ENCODE results near the gene CXCL8. TPM values are rescaled to one million over a fixed set of nuclear protein-coding genes. Genes with fewer than 3 reads are reported as not detected.
A peak's percentile ranks its signal among the peaks of the same experiment; 100 is the strongest.

CXCL8 gene
- total and polyA plus RNA-seq, 4 donors = 0.33 to 3.8 (median 1.1) TPM

DNA sequence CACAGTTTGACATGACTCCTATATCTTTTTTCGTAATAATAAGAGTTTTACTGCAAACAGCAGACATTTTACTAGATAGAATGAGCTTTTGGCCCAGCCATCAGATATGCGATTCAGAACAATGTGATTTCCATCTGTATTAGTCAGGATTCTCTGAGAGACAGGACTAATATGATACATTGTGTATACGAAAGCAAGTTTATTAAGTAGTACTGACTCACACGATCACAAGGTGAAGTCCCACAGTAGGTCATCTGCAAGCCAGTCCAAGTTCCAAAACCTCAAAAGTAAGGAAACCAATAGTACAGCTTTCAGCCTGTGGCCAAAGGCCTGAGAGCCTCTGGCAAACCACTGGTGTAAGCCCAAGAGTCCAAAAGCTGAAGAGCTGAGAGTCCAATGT lies 24.1 kb downstream of the CXCL8 start:
- H3K36me3 ChIP-seq (ENCODE audit: control insufficient read depth in 4 of 4, insufficient read depth in 3 of 4, low read depth in 1 of 4, low read length in 3 of 4) = no peaks in the 10 kb centered on the region
- no peak overlapping the region for H3K27ac ChIP-seq (ENCODE audit: low read depth in 1 of 2, low read length in 2 of 2)
- 86% methylated on average over 4 of the region's 4 CpGs for WGBS
- no peak overlapping the region for H3K4me3 ChIP-seq (ENCODE audit: low read depth in 1 of 3, low read length in 3 of 3)
- DNase-seq (ENCODE audit: low spot score) = no peak
- H3K9ac ChIP-seq (ENCODE audit: low read depth in 1 of 2, low read length in 2 of 2) = no peak overlapping the region
- TF ChIP-seq, protein P1, sequence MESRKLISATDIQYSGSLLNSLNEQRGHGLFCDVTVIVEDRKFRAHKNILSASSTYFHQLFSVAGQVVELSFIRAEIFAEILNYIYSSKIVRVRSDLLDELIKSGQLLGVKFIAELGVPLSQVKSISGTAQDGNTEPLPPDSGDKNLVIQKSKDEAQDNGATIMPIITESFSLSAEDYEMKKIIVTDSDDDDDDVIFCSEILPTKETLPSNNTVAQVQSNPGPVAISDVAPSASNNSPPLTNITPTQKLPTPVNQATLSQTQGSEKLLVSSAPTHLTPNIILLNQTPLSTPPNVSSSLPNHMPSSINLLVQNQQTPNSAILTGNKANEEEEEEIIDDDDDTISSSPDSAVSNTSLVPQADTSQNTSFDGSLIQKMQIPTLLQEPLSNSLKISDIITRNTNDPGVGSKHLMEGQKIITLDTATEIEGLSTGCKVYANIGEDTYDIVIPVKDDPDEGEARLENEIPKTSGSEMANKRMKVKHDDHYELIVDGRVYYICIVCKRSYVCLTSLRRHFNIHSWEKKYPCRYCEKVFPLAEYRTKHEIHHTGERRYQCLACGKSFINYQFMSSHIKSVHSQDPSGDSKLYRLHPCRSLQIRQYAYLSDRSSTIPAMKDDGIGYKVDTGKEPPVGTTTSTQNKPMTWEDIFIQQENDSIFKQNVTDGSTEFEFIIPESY (IDR thresholded peaks at IDR 0.05) = no peak
- TF ChIP-seq FOXA2 (IDR thresholded peaks at IDR 0.05) (no peak), HNF4A (conservative IDR thresholded peaks at IDR 0.05) (peak; percentile 36 to 55)
- no peaks in the 10 kb centered on the region for H3K9me3 ChIP-seq (ENCODE audit: control insufficient read depth in 4 of 4, low read length in 3 of 4)
- H3K4me1 ChIP-seq (ENCODE audit: control insufficient read depth in 4 of 4, insufficient read depth in 4 of 4, low read length in 3 of 4) = no peaks in the 10 kb centered on the region
- no peaks in the 10 kb centered on the region for H3K27me3 ChIP-seq (ENCODE audit: control insufficient read depth in 4 of 4, insufficient read depth in 4 of 4, low read length in 3 of 4)

GRCh38 chr4:73765296-73765695 lies 24.9 kb downstream of the CXCL8 start:
- DNase-seq (ENCODE audit: low spot score) = no peak
- 94% methylated on average over 2 of the region's 2 CpGs for WGBS
- no peaks in the 10 kb centered on the region for H3K27me3 ChIP-seq (ENCODE audit: control insufficient read depth in 4 of 4, insufficient read depth in 4 of 4, low read length in 3 of 4)
- H3K36me3 ChIP-seq (ENCODE audit: control insufficient read depth in 4 of 4, insufficient read depth in 3 of 4, low read depth in 1 of 4, low read length in 3 of 4) = no peaks in the 10 kb centered on the region
- no peaks in the 10 kb centered on the region for H3K9me3 ChIP-seq (ENCODE audit: control insufficient read depth in 4 of 4, low read length in 3 of 4)
- no peak for TF ChIP-seq TAF1 (conservative IDR thresholded peaks at IDR 0.05)
- TF ChIP-seq RAD21 (IDR thresholded peaks at IDR 0.05) = no peak
- TF ChIP-seq HNF4G (IDR thresholded peaks at IDR 0.05) = no peak
- TF ChIP-seq MAX (IDR thresholded peaks at IDR 0.05) = no peak
- TF ChIP-seq YY1 (IDR thresholded peaks at IDR 0.05) = no peak
- TF ChIP-seq EGR1 (IDR thresholded peaks at IDR 0.05; ENCODE audit: low read depth in 2 of 2) = no peak
- TF ChIP-seq, protein P2, sequence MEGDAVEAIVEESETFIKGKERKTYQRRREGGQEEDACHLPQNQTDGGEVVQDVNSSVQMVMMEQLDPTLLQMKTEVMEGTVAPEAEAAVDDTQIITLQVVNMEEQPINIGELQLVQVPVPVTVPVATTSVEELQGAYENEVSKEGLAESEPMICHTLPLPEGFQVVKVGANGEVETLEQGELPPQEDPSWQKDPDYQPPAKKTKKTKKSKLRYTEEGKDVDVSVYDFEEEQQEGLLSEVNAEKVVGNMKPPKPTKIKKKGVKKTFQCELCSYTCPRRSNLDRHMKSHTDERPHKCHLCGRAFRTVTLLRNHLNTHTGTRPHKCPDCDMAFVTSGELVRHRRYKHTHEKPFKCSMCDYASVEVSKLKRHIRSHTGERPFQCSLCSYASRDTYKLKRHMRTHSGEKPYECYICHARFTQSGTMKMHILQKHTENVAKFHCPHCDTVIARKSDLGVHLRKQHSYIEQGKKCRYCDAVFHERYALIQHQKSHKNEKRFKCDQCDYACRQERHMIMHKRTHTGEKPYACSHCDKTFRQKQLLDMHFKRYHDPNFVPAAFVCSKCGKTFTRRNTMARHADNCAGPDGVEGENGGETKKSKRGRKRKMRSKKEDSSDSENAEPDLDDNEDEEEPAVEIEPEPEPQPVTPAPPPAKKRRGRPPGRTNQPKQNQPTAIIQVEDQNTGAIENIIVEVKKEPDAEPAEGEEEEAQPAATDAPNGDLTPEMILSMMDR (IDR thresholded peaks at IDR 0.05; ENCODE audit: low read depth, low read length, missing input control) = no peak
- TF ChIP-seq, protein P3, sequence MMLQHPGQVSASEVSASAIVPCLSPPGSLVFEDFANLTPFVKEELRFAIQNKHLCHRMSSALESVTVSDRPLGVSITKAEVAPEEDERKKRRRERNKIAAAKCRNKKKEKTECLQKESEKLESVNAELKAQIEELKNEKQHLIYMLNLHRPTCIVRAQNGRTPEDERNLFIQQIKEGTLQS (IDR thresholded peaks at IDR 0.05) = no peak
- TF ChIP-seq NR2F2 (IDR thresholded peaks at IDR 0.05) = no peak
- no peak for TF ChIP-seq FOXA2 (IDR thresholded peaks at IDR 0.05)
- TF ChIP-seq HNF4A (conservative IDR thresholded peaks at IDR 0.05) = no peak
- TF ChIP-seq RXRA (IDR thresholded peaks at IDR 0.05) = no peak
- no peak for TF ChIP-seq FOXA1 (IDR thresholded peaks at IDR 0.05)
- no peak for TF ChIP-seq JUND (IDR thresholded peaks at IDR 0.05)
- TF ChIP-seq GABPA (IDR thresholded peaks at IDR 0.05 in 1 of 2, conservative IDR thresholded peaks at IDR 0.05 in 1 of 2) = no peak
- TF ChIP-seq, protein P1 (IDR thresholded peaks at IDR 0.05) = no peak
- no peak for TF ChIP-seq SP1 (IDR thresholded peaks at IDR 0.05)
- H3K9ac ChIP-seq (ENCODE audit: low read depth in 1 of 2, low read length in 2 of 2) = no peak overlapping the region
- H3K4me1 ChIP-seq (ENCODE audit: control insufficient read depth in 4 of 4, insufficient read depth in 4 of 4, low read length in 3 of 4) = no peaks in the 10 kb centered on the region
- no peak overlapping the region for H3K27ac ChIP-seq (ENCODE audit: low read depth in 1 of 2, low read length in 2 of 2)
- no peak overlapping the region for H3K4me3 ChIP-seq (ENCODE audit: low read depth in 1 of 3, low read length in 3 of 3)

All from liver (tissue), 9 donors.